ENCODE results near the gene SKI. TPM values are rescaled to one million over a fixed set of nuclear protein-coding genes. Genes with fewer than 3 reads are reported as not detected.

The SKI gene
- total RNA-seq, 1 donor from 2014 or later: 53.8 TPM

DNA sequence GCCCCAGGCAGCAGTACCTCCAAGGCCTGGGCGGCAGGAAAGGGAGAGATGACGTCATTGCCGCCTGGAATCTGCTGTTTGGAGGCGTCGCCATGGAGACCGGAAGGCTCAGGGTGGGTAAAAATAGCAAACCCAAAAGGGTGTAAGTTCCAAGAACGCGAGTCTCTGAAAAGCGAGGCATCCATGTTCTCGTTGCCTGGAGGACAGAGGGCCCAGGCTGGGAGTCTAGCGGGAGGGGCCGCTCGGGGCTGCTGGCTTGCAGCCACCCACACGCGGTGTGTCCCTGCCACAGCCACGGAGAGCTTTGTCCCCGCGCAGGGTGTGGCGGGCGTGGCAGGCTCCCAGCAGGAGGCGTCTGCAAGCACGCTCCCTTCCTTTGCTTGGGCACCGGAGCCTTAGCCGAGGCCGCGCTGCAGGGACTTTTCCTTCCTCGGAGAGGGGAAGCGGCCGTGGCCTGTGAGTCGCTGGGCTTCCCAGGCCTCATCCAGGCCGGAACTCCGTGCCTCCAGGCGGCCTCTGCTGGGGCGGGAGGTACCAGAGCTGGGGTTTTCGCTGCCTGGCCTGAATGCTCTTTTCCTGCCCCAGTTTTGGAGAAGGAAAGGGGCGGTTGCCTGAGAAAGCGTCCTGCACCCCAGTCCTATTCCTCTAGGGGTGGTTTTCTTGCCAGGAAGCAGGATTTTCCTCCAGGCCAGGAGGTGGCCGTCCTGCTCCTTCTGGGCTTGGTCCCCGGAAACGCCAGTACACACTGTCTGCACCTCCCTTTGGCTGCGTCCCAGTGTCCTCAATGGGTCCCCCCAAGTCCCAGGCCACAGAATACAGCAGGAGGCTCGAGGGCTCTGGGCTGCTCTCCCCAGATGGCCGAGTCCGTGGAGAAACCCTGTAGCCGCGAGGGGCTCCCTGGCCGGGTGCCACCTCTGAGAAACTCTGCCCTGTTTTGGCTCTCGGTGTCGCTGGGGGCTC is 15.3 kb upstream of the SKI start:
- peaks cover 68% of the 10 kb centered on the region for H3K4me1 ChIP-seq
- H3K27me3 ChIP-seq: no peaks in the 10 kb centered on the region
- H3K36me3 ChIP-seq: no peaks in the 10 kb centered on the region
- DNase-seq (ENCODE audit: extremely low spot score in 2 of 2): no peak
- peak overlapping the region; percentile 97 for H3K27ac ChIP-seq
- no peaks in the 10 kb centered on the region for H3K9me3 ChIP-seq
- TF ChIP-seq POLR2AphosphoS5 (IDR thresholded peaks at IDR 0.05; ENCODE audit: insufficient read depth in 1 of 2, low read depth in 1 of 2) (peak; percentile 83 to 90), POLR2A (IDR thresholded peaks at IDR 0.05) (peak in 1 of 2 donors; percentile 37)
- TF ChIP-seq, protein P1, sequence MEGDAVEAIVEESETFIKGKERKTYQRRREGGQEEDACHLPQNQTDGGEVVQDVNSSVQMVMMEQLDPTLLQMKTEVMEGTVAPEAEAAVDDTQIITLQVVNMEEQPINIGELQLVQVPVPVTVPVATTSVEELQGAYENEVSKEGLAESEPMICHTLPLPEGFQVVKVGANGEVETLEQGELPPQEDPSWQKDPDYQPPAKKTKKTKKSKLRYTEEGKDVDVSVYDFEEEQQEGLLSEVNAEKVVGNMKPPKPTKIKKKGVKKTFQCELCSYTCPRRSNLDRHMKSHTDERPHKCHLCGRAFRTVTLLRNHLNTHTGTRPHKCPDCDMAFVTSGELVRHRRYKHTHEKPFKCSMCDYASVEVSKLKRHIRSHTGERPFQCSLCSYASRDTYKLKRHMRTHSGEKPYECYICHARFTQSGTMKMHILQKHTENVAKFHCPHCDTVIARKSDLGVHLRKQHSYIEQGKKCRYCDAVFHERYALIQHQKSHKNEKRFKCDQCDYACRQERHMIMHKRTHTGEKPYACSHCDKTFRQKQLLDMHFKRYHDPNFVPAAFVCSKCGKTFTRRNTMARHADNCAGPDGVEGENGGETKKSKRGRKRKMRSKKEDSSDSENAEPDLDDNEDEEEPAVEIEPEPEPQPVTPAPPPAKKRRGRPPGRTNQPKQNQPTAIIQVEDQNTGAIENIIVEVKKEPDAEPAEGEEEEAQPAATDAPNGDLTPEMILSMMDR (IDR thresholded peaks at IDR 0.05): peak in 2 of 3 experiments; percentile 18 to 28
- peak overlapping the region; percentile 18 to 29 for H3K4me3 ChIP-seq
- intact Hi-C loops (cut with DNase I): loop anchor here (2.0 kb wide), 1 partner anchor 16 kb away; the partner anchor contains the start of gene SKI

DNA sequence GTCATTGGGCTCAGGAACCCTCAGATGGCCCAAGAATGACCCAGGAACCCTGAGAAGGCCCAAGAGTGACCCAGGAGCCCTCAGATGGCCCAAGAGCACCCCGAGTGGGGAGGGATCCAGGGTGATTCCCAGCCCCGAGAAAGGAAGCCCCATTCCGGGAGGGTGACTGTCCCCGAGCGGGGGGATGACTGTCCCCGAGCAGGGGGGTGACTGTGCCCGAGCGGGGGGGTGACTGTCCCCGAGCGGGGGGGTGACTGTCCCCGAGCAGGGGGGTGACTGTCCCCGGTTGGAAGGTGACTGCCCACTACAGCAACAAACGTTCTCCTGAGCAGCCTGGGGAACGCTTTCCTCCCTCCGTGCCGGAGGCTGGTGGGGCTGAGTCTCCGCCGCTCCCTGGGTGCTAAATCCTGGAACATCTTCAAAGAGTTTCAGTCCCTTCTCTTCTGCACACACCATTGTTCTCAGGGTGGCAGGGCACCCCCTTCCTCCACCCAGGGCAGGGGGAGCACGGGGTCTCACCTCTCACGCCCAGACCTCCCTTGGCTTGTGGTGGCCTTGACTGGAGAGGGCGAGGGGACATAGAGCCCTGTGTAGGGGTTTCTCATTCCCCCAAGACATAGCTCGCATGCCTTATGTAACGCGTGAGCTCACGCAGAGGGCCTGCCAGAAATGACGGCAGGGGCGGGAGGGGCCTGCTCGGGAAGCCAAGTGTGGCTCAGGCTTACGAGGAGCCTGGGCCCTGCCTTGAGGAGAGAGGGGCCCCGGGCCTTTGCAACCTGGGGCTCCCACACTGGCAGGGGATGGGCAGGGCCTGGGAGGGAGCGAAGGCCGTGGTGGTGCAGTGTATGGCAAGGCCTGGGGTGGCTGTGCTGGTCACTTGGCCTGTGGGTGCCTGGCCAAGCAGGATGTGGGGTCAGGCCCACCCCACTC is 14.3 kb upstream of the SKI start:
- intact Hi-C loops (cut with DNase I): loop anchor here (2.0 kb wide), 1 partner anchor 15 kb away; the partner anchor contains the start of gene SKI
- no peaks in the 10 kb centered on the region for H3K27me3 ChIP-seq
- peaks cover 58% of the 10 kb centered on the region for H3K4me1 ChIP-seq
- H3K4me3 ChIP-seq: peak overlapping the region; percentile 18 to 29
- no peak for DNase-seq (ENCODE audit: extremely low spot score in 2 of 2)
- H3K27ac ChIP-seq: peak overlapping the region; percentile 97
- TF ChIP-seq, protein P1 (IDR thresholded peaks at IDR 0.05): no peak
- TF ChIP-seq POLR2A (IDR thresholded peaks at IDR 0.05): peak in 1 of 2 donors; percentile 57
- TF ChIP-seq POLR2AphosphoS5 (IDR thresholded peaks at IDR 0.05; ENCODE audit: insufficient read depth in 1 of 2, low read depth in 1 of 2): peak; percentile 85 to 93
- no peaks in the 10 kb centered on the region for H3K36me3 ChIP-seq
- H3K9me3 ChIP-seq: no peaks in the 10 kb centered on the region

DNA sequence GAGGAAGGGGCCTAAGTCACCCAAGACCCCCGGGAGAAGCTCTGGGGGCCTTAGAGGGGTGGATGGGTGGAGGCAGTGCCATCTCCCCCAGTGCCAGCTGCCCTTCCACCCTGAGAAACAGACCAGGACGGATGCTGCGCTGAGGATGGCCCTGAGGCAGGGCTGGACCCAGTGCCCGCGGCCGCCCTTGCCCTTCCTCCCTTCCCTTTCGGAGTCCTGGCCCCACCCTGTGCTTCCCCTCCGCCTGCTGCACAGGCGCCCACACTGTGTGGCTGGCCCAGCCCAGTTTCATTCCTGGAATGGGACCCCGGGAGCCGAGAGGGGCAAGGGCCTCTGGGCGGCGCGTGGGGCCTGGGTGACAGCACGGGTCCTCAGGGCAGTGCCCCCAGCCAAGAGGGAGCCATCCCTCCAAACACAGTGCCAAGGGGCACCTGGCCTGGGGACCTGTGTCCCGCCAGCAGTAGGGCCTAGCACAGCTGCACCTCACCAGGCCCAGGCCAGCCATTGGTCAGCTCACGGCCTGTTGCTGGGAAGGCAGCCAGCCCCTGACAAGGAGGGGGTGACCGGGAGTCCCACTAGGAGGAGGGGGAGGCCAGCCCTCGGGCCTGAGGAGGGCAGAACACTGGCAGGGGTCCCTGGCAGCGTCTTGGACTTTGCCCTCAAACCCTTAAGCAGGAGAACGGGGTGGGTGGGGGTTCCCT is 13.4 kb upstream of the SKI start:
- Histone ChIP-seq H3K27me3 (no peaks in the 10 kb centered on the region), H3K4me1 (peaks cover 49% of the 10 kb centered on the region), H3K36me3 (no peaks in the 10 kb centered on the region), H3K4me3 (peak overlapping the region in 1 of 2 donors; percentile 29), H3K9me3 (no peaks in the 10 kb centered on the region), H3K27ac (peak overlapping the region; percentile 97)
- TF ChIP-seq POLR2A (IDR thresholded peaks at IDR 0.05) (no peak), POLR2AphosphoS5 (IDR thresholded peaks at IDR 0.05; ENCODE audit: insufficient read depth in 1 of 2, low read depth in 1 of 2) (no peak)
- TF ChIP-seq, protein P1 (IDR thresholded peaks at IDR 0.05): no peak
- no peak for DNase-seq (ENCODE audit: extremely low spot score in 2 of 2)
- intact Hi-C loops (cut with DNase I): no loop called here

DNA sequence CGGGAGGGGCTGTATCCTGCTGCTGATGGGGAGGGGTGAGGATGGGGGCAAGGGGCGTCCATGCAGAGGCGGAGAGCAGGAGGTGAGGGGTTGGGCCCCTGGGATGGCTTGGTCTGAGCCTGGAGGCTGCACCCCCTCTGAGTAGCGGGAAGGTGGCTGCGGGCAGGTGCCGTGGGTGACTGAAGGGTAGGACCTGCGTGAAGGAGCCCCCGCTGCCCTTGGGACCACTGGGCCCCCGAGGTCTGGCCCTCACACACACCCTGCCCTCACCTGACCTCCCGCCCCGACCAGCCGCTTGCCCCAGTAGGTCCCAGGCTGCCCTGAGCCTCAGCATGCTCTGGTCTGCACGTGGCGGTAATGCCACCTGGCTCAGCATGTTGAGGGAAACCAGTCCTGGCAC is 12.8 kb upstream of the SKI start:
- TF ChIP-seq, protein P1 (IDR thresholded peaks at IDR 0.05): no peak
- no peak for TF ChIP-seq POLR2AphosphoS5 (IDR thresholded peaks at IDR 0.05; ENCODE audit: insufficient read depth in 1 of 2, low read depth in 1 of 2)
- TF ChIP-seq POLR2A (IDR thresholded peaks at IDR 0.05): no peak
- Histone ChIP-seq H3K27me3 (no peaks in the 10 kb centered on the region), H3K27ac (peak overlapping the region; percentile 97), H3K9me3 (no peaks in the 10 kb centered on the region), H3K4me1 (peaks cover 43% of the 10 kb centered on the region), H3K36me3 (no peaks in the 10 kb centered on the region), H3K4me3 (no peak overlapping the region)
- no peak for DNase-seq (ENCODE audit: extremely low spot score in 2 of 2)
- intact Hi-C loops (cut with DNase I): no loop called here
